GM21825 (cell line): ENCODE measurements around the gene RBM19.

Experiments
- ATAC-seq: cut with Tn5 transposase; IDR thresholded peaks from one replicate; pipeline ENCODE4 v1.9.1; 2021; ENCODE audit warnings: mild to moderate bottlenecking, moderate library complexity; ENCODE audit not compliant: unreplicated experiment

Gene RBM19

DNA sequence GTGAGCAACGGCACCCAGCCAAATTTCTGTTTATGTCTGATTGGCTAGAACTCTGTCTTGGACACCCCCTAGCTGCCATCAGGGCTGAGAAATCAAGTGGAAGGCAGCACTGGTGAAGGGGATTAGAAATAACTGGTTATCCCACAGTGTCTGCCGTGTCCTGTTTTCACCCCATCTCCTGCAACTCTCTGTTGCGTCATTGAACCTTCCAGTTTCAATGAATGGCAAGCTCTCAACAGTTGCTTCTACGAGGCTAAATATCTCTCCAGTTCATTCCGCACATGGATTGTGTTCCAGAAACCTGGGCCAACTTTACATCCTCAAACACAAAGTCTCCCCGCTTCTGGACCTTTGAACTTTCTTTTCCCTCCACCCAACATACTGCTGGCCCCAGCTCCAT is 173.7 kb downstream of the RBM19 start:
- no peak for ATAC-seq

DNA sequence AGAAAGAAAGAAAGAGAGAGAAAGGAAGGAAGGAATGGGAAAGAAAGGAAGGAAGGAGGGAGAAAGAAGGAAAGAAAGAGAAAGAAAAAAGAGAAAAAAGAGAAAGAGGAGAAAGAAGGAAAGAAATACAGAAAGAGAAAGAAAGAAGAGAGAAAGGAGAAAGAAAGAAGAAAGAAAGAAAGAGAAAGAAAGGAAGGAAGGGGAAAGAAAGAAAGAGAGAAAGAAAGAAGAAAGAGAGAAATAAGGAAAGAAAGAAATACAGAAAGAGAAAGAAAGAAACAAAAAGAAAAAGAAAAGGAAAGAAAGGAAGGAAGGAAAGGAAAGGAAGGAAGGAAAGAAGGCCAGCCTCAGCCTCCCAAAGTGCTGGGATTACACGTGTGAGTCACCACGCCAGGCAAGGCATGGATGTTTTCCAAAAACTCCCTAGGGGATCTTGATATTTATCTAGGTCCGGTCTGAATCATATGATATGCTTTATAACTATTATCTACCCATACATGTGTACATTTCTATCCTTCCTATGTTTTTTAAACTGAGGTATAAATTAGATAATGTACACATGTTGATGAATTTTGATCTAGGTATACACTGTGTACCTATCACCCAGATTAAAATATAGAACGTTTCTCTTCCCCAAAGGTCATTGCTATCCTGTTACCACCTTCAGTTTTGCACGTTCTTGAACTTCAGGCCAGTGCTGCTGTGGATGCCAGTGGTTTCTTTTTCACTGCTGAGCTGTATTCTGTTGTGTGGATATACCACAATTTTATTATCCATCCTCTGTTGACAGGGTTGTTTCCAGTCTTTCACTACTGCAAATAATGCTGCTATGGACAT is 177.9 kb downstream of the RBM19 start:
- no peak for ATAC-seq

DNA sequence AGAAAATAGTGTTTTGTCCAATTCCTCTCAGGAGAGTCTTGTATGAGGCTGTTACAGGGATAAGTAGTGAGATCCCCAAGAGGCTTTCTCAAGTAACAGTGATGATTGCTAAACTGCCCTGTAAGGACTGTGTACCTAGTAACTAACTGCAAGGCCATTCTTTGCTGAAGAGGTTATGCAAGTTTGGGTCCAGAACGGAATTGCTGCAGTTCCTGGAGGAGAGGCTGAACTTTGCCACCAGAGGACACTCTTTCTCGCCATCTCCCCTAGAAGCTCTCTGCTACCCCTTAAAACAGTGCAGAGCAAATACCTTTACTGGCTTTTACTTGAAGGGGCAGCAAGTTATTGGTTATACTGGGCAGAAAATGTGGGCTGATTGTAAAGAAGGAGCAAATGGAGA is 180.0 kb downstream of the RBM19 start:
- ATAC-seq: no peak

DNA sequence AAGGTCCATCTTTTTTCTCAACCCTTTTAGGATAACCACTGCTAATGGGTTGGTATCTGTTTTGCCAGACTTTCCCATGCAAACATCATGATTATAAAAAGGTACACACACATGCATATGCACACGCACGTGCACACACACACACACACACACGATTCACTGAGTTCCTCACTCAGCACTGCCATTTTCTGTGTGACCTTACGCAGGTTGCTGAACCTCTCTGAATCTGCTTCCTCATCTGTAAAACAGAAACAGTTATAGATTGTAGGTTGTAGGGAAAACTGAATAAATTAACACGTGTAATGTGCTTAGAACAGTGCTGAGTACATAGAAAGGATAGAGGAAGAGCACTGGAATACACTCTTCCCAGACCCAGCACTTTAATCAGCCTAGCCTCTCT is 182.3 kb downstream of the RBM19 start:
- ATAC-seq: no peak

DNA sequence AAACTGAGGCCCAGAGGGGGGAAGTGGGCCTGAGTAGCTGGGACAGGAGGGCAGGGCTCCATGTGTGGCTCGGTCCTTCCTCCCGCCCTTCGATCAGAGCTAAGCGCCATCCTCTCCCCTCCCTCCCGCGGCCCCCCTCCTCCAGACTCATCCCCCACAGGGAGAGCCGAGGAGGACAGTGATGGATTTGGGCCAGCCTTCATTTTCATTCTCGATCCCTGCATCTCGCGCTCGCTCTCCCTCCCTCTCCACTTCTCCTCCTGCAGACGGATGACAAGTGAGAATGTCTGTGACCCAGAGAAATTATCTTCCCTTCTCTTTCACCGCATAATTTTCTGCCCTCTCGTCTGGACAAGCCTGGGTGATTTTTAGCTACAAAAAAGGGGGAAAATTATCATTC is 183.3 kb downstream of the RBM19 start:
- no peak for ATAC-seq

DNA sequence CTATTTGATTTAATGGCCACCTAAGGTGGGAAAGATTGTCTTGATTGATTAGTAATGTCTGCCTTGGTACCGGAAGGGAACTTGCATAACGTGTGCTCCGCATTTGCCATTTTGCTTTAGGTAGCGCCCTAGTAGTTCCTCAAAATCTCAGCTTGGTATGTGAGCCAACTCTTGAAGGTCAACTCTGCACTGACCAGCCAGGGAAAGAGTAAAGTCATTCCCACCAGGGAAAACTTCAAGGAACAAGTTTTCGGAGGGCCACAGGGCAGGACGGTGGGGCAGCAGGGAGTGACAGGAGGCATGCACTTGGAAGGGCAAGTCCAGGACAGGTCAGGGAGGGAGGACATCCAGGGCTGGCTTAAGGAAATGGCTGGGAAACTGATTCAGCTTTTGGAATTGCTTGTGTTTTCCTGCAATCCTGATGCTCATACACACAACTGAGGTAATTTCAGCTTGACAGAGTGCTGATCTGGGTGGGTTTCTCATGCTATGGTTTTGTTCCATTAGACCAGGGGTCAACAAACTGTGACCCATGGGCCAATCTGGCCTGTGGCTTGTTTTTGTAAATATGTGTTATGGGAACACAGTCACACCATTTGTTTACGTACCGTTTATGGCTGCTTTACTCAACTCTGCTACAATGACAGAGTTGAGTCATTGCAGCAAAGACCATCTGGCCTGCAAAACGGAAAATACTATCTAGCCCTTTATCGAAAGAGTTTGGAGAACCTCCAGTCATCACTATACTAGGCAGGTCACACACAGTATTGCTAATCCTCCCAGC is 184.5 kb downstream of the RBM19 start:
- ATAC-seq: no peak

DNA sequence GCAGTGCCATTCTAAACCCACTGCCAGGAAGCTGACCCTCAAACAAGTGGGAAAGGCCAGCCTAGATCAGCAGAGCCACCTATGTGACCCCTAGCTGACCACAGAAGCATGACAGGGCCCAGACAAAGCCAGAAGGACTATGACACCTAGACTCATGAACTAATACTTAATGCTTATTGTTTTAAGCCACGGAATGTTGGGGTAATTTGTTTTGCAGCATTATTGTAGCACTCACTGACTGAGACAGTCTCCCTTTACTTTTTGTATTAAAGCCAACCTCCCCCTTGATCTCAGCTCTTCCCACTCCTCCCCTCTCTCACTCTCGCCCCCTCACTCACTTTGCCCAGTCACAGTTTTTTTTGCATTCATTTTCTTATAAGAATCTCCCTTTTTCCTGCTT is 186.4 kb downstream of the RBM19 start:
- ATAC-seq: no peak

DNA sequence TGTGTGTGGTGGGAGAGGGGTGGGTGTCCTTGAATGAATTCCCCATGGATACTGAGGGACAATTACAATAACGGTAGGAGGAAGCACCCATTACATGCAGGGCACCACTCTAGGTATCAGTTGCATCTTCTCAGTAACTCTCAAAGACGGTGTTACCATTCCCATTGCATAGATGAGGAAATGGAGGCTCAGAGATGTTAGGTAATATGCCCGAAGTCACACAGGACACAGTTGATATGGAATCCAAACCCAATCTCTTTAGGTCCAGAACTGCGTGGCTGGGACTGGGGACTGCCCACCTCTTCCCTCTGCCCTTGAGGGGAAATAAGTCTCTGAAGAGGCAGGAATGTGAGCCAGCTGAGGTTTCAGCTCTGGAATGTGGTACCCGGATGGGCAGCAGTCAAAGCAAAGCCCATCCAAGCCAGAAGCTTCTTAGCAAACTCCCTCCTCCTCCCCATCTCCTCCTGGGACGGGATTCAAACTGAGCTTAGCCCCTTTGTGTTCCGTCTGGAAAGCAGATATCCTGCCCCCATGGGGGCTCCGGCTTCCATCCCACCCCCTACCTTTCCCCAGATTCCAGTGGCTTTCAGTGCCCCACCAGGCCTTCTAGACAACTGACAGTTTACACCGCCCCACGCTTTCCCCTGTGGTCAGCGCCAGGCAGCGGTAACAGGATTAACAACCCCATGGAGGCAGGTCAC is 187.5 kb downstream of the RBM19 start:
- ATAC-seq: no peak

DNA sequence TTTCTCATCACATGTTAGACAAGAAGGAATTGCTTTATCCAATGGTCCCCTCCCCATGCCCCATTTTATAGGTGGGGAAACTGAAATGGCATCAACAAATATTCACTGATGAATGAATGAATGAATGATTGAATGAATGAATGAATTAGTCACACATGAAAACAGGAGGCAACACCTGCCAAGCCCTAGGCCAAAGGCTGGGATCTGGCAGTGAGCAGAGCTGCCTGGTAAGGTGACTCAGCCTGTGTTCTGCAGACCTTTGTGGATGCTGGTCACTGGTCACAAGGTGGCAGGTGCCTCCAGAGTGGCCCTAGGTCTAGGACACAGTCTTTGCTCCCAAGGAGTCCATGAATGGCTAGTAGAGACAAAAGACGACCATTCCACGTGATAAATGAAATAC is 188.4 kb downstream of the RBM19 start:
- ATAC-seq: no peak

DNA sequence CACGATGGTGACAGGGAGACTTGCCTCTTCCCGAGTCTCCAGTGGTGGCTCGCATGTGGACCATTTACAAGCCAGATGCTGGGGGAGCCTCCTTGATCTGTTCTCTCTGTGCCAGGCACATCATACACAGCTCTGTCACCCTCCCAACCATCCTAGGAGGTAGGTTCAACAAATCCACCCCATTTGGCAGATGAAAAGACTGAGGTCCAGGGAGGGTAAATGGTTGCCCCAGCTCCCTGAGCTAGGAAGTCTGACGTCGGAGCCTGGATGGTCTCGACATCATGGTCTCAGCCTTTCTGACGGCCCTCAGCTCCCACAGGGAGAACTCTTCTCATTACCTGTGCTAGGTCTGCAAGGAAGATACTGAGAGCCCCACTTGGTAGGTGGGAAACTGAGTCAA is 189.6 kb downstream of the RBM19 start:
- ATAC-seq: no peak

DNA sequence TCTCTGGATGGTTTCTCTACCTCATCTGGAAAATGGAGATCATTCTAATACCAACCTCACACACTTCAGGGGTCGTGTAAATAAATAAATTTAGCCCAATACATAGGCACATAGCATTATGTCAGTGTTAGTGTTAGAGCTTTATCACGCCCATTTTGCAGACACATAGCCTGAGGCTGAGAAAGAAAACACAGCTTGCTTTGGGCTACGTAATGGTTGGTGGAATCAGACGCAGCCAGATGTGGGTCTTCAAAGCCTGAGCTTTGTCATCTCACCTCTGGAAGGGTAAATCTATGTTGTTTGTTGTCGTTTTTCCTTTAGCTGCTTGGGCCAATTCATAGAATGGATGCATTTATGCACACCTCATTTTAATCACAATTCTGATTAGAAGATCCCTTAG is 191.6 kb downstream of the RBM19 start:
- ATAC-seq: no peak

DNA sequence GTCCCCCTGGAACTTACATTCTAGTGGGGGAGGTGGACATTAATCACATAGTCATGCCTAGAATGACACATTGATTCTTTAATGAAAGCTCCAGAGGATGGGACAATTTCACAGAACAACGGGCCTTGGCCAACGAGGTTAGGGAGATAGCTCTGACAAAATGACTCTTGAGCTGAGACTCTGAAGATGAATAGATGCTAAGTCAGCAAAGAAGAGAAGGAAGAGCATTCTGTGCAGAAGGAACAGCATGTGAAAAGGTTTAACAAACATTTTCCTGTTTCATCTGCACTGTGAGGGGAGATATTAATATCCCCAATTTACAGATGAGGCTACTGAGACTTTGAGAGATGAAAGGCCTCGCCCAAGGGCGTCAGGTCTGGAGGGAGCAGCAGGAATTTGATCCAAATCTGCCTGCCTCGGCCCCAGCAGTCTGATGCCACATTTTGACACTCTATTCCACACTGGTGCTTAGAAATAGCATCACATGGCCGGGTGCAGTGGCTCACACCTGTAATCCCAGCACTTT is 193.6 kb downstream of the RBM19 start:
- ATAC-seq: no peak

DNA sequence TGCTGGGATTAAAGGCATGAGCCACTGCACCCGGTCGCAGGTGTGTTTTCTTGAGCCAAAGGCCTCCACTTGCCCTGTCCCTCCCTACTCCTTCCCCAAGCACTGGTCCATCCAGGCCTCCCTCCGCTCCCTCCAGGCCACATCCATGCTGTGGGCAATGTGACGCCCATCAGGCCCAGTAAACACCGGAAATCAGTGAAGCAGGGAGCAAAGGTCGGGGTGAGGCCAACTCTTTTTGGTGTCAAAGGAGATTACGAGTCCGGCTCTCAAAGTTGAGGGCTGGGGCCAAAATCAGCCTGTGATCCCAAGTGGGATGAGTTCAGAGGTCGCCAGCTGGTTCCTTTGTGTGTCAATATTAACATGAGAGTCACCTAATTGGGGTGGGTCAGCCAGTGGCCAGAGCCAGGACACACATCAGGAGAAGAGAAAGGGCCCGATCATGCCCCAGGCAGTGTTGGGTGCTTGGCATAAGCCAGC is 195.7 kb downstream of the RBM19 start:
- ATAC-seq: no peak

DNA sequence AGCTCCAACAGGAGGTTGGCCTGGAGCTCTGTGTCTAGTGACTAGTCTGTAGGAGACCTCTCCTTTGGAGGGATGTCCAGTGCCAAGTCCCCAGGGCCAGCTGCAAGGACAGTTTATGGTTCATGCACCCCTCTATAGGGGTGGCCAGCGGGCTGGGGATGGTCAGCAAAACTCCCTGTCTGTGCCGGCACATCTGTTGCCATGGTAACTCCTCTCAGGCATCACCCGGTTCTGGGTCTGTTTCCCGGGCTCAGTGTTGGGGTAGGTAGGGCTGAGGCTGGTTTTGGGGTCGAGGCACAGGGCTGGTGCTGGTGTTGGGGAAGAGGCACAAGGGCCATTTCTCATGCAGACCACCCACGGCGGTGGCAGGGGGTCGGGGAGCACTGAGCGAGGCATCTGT is 196.8 kb downstream of the RBM19 start:
- ATAC-seq: no peak

DNA sequence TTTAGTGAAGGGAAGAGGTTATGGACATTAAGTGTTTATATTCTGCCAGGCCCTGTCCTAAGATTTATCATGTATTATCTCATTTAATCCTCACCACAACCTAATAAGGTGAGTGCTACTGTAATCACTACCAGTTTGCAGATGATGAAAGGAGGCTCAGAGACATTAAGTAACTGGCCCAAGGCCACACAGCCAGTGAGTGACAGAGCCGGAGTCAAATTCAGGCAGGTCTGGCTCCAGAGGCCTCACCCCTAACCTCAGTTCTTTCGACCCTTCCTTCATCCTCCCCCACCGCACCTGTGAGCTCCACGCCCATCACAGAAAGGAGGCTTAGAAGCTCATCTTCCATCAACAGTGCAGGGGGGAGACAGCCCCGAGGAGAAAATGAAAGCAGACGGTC is 197.3 kb downstream of the RBM19 start:
- no peak for ATAC-seq

DNA sequence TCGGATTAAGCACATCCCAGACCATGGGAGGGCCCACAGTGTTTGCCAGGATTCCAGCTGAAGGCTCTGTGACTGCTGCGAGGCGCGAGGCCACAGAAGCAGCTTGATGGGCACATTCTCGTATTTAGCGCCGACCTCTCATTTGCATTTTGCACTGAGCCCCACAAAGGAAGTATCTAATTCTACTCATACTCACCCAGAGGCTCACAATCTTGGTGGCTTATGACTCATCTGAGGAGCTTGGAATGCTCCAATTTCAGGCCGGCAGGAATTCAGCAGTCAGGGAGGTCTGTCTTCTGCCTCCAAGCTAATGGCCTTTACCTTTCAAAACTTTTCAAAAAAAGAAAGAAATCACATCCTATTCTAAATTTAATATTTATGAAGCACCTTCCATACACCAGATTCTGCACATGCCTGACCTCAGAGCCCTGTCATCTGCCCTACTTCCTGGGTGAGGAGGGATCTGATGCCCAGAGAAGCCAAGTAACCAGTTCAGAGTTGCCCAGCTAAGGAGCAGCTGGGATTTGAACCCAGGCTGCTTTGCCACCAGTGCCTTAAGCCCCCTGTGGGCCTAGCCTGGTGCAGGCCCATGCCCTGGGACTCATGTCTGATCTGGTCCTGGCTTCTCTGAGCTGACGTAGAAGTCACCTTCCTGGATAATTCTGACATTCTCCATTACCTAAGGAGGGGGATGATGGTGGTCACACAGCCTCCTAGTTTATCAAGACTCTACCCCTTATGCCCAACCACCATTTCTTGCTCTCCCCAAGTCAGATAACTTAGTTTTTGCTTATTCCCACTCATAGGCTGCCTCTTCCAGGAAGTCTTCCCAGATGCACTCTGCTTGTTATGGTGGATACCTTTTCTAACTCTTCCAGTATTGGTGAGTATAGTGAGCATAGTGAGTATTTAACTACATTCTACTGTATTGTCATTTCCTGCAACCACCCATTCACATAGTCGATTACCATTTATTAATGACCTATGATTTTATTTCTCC is 198.9 kb downstream of the RBM19 start:
- no peak for ATAC-seq
